OCI-M2 (cell line): ENCODE results near the gene HERPUD1.

ENCODE experiments used
- DNase-seq: peaks from one replicate; lab custom pipeline; 2025; ENCODE audit not compliant: unreplicated experiment; lab: John Stamatoyannopoulos, UW

The HERPUD1 gene

GRCh38 chr16:56910654-56911539 lies 21.0 kb upstream of the HERPUD1 start:
- DNase-seq: no peak

GRCh38 chr16:56911771-56912571 lies 20.0 kb upstream of the HERPUD1 start:
- no peak for DNase-seq

GRCh38 chr16:56912746-56913708 lies 18.9 kb upstream of the HERPUD1 start:
- no peak for DNase-seq

GRCh38 chr16:56914896-56915295 lies 17.0 kb upstream of the HERPUD1 start:
- DNase-seq: no peak

GRCh38 chr16:56915336-56916119 lies 16.4 kb upstream of the HERPUD1 start:
- no peak for DNase-seq

GRCh38 chr16:56916571-56917403 lies 15.2 kb upstream of the HERPUD1 start:
- no peak for DNase-seq

GRCh38 chr16:56918467-56919012 lies 13.4 kb upstream of the HERPUD1 start:
- no peak for DNase-seq

- DNase-seq: no peak
These were observed 12.7 kb upstream of the HERPUD1 start for GRCh38 chr16:56919099-56919800.

- no peak for DNase-seq
These were observed 10.4 kb upstream of the HERPUD1 start for GRCh38 chr16:56921571-56921970.

GRCh38 chr16:56923481-56924091 lies 8.4 kb upstream of the HERPUD1 start:
- DNase-seq: no peak

- no peak for DNase-seq
These were observed 4.5 kb upstream of the HERPUD1 start for GRCh38 chr16:56927471-56927870.

- DNase-seq: no peak
These were observed 2.3 kb upstream of the HERPUD1 start for GRCh38 chr16:56929639-56930038.

GRCh38 chr16:56930486-56931270 lies 1.3 kb upstream of the HERPUD1 start:
- DNase-seq: no peak

- DNase-seq: no peak
These were observed 561 bp upstream of the HERPUD1 start for GRCh38 chr16:56931271-56931891.

- DNase-seq: no peak
These were observed 1.0 kb downstream of the HERPUD1 start for GRCh38 chr16:56932721-56933619.
